ENCODE data around the gene JMY. TPM values are rescaled to one million over a fixed set of nuclear protein-coding genes. Genes with fewer than 3 reads are reported as not detected.

Gene JMY, protein sequence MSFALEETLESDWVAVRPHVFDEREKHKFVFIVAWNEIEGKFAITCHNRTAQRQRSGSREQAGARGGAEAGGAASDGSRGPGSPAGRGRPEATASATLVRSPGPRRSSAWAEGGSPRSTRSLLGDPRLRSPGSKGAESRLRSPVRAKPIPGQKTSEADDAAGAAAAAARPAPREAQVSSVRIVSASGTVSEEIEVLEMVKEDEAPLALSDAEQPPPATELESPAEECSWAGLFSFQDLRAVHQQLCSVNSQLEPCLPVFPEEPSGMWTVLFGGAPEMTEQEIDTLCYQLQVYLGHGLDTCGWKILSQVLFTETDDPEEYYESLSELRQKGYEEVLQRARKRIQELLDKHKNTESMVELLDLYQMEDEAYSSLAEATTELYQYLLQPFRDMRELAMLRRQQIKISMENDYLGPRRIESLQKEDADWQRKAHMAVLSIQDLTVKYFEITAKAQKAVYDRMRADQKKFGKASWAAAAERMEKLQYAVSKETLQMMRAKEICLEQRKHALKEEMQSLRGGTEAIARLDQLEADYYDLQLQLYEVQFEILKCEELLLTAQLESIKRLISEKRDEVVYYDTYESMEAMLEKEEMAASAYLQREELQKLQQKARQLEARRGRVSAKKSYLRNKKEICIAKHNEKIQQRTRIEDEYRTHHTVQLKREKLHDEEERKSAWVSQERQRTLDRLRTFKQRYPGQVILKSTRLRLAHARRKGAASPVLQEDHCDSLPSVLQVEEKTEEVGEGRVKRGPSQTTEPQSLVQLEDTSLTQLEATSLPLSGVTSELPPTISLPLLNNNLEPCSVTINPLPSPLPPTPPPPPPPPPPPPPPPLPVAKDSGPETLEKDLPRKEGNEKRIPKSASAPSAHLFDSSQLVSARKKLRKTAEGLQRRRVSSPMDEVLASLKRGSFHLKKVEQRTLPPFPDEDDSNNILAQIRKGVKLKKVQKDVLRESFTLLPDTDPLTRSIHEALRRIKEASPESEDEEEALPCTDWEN
- total RNA-seq, result 35.3 TPM

DNA sequence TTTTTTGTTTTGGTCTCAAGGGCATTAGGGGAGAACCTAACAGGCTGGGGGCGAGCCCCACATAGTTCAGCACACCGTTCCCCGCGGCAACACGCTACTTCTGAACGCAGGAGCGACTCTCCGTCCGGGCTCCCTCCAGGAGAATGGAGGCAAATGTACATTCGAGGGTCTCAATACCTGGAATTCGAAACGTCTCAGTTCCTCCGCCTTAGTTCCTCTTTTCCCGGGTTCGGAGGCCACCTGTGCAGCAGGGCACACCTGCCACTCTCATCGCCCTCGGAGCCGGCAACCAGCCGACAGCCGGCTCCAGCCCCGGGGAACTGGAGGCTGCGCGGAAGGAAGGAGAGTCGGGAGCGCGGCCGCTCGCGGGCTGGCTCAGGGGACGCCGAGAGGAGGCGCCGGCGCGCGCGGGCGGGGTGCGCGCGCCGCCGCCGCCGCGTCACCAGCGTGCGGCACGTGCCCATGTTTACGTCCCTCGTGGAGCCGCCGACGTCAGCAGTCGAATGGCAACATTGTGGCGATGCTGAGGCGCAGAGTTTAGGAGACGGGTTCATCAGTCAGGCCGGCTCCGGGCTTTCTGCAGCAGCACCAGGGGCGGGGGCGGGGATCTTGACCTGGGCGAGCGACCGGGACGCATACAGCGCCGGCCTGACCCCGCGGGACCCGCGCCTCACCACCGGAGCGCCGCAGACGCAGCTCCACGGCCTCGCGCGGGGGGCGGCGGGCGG lies at the start of gene JMY:
TSS of gene JMY (plus strand) at position 498 of the 728 bp plus-strand sequence. CDS start 520 bp downstream, outside the sequence.

Small RNAs within 50 kb of the gene (small RNA-seq; reads per million reads assigned to genes)
- gene AC016559.1 (ENCODE audit: low replicate concordance) (not detected), gene RF00425 (ENCODE audit: low replicate concordance) (not detected)

Other genes starting within 250 kb of the JMY start
- gene DMGDH, start 166.5 kb upstream of the JMY start, total RNA-seq, result 13.3 TPM
- gene BHMT2, start 166.4 kb upstream of the JMY start, total RNA-seq, result 31.5 TPM
- gene BHMT, start 124.3 kb upstream of the JMY start, total RNA-seq, result 359 TPM